Measurements from ENCODE around the gene MEF2A. TPM values are rescaled to one million over a fixed set of nuclear protein-coding genes. Genes with fewer than 3 reads are reported as not detected.

The MEF2A gene
- total and polyA plus RNA-seq, 10 of the 15 experiments (the other 5 are each of a cell fraction or from before 2014, with no cell fraction given) = 7.2 to 46.7 (median 35.9) TPM

DNA sequence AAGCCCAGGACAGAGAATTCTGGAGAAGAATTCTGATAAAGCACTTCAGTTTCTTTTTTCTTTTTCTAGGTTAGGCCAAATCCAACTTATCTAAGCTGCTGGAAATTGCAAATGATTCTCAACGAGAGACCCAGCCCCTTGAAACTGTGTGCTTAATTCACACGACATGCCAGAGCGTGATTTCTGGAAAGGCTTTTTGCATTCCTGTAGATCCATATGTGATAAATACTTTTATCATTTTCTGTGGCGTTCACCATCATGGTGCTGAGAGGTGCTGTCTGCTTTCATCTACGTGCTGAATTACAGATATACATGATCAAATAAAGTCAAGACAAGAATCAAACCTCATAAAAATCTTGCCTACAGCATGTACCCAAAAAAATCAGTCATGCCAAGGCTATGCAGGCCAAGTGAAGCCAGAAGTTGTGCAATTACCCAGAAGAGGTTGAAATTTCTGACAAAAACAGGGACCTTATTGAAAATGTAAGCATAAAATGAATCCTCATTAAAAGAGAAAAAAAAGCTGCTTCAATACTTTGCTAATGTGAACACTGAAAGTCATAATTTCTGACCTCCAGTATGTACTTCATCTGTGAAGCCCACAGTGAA lies 10.8 kb upstream of the MEF2A start:
- H3K27me3 ChIP-seq (replicated peaks in 1 of 2; ENCODE audit: control insufficient read depth in 2 of 2, insufficient read depth in 2 of 2, low read length in 1 of 2) = peaks cover 0 to 2% of the 10 kb centered on the region in 2 experiments; a peak in 1 of 4 replicates
- 65% methylated on average over 5 of the region's 5 CpGs for WGBS (ENCODE audit: insufficient coverage, insufficient replicate concordance, low lambda C conversion rate, missing lambda C conversion rate)
- no peaks in the 10 kb centered on the region for H4K20me1 ChIP-seq (ENCODE audit: control insufficient read depth, insufficient read depth)
- no peaks in the 10 kb centered on the region for H3K36me3 ChIP-seq (ENCODE audit: control insufficient read depth in 2 of 2, insufficient read depth in 2 of 2, low read length in 1 of 2)
- no peaks in the 10 kb centered on the region for H3K79me2 ChIP-seq (ENCODE audit: control insufficient read depth, insufficient read depth, low read length)
- no peaks in the 10 kb centered on the region for H3K9me3 ChIP-seq (replicated peaks; ENCODE audit: control insufficient read depth, insufficient read depth, low read length)
- no peak for TF ChIP-seq SMC3 (IDR thresholded peaks at IDR 0.05; ENCODE audit: borderline replicate concordance, low read length)
- TF ChIP-seq RAD21 (IDR thresholded peaks at IDR 0.05; ENCODE audit: insufficient read depth, low read depth, low read length) = no peak
- TF ChIP-seq ZNF207 (IDR thresholded peaks at IDR 0.05; ENCODE audit: borderline replicate concordance) = no peak
- TF ChIP-seq, protein P1, sequence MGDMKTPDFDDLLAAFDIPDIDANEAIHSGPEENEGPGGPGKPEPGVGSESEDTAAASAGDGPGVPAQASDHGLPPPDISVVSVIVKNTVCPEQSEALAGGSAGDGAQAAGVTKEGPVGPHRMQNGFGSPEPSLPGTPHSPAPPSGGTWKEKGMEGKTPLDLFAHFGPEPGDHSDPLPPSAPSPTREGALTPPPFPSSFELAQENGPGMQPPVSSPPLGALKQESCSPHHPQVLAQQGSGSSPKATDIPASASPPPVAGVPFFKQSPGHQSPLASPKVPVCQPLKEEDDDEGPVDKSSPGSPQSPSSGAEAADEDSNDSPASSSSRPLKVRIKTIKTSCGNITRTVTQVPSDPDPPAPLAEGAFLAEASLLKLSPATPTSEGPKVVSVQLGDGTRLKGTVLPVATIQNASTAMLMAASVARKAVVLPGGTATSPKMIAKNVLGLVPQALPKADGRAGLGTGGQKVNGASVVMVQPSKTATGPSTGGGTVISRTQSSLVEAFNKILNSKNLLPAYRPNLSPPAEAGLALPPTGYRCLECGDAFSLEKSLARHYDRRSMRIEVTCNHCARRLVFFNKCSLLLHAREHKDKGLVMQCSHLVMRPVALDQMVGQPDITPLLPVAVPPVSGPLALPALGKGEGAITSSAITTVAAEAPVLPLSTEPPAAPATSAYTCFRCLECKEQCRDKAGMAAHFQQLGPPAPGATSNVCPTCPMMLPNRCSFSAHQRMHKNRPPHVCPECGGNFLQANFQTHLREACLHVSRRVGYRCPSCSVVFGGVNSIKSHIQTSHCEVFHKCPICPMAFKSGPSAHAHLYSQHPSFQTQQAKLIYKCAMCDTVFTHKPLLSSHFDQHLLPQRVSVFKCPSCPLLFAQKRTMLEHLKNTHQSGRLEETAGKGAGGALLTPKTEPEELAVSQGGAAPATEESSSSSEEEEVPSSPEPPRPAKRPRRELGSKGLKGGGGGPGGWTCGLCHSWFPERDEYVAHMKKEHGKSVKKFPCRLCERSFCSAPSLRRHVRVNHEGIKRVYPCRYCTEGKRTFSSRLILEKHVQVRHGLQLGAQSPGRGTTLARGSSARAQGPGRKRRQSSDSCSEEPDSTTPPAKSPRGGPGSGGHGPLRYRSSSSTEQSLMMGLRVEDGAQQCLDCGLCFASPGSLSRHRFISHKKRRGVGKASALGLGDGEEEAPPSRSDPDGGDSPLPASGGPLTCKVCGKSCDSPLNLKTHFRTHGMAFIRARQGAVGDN (IDR thresholded peaks at IDR 0.05) = no peak
- ChIA-PET CTCF (interaction anchor here (1.0 kb wide), 1 partner anchor 149 kb away, joined by 3 read pairs; no protein-coding TSS in a partner anchor), SMC1A (ENCODE audit: uncharacterized antibody, unreplicated experiment) (interaction anchor here (1.0 to 1.4 kb wide), 2 partner anchors 13 to 149 kb away, joined by 3 read pairs; no protein-coding TSS in a partner anchor), POLR2A (no interaction called here), RAD21 (ENCODE audit: unreplicated experiment) (no interaction called here)
- DNase-seq (ENCODE audit: low read depth, low spot score) (no peak), ATAC-seq (no peak), FAIRE-seq (no peak)
- BruUV-seq (replicated peaks) = no TSS peak
- H3K9ac ChIP-seq (ENCODE audit: control insufficient read depth, insufficient read depth, low read length) = no peak overlapping the region
- in situ Hi-C loops (cut with MboI) = no loop called here
- intact Hi-C loops (cut with micrococcal nuclease; ENCODE audit: unreplicated experiment) = no loop called here
- no peak overlapping the region for H3K4me2 ChIP-seq (ENCODE audit: control insufficient read depth, insufficient read depth)
- no peaks in the 10 kb centered on the region for H3K4me1 ChIP-seq (ENCODE audit: control insufficient read depth, insufficient read depth, low read length)
- H3K27ac ChIP-seq (ENCODE audit: control insufficient read depth, insufficient read depth) = no peak overlapping the region
- H2AFZ ChIP-seq (ENCODE audit: control insufficient read depth, low read depth, low read length) = no peak overlapping the region
- H3K4me3 ChIP-seq = no peak overlapping the region
